HepG2 (cell line): ENCODE data around the gene SPNS1. TPM values are rescaled to one million over a fixed set of nuclear protein-coding genes. Genes with fewer than 3 reads are reported as not detected.

Experiments
- BCL6 ChIP-seq: IDR thresholded peaks from 2 replicates; pipeline ENCODE4 v1.6.1; 2016; ENCODE audit warnings: missing genetic modification reagents, missing compliant biosample characterization
- BRCA1 ChIP-seq: sonication (generic); formaldehyde crosslinking; IDR thresholded peaks from 2 replicates; pipeline ENCODE4 v1.4.0; 2020; ENCODE audit warnings: missing genetic modification reagents
- CEBPG ChIP-seq: IDR thresholded peaks from 2 replicates; pipeline ENCODE4 v1.6.1; 2016
- DNMT1 ChIP-seq: sonication (generic); formaldehyde crosslinking; IDR thresholded peaks from 2 replicates; pipeline ENCODE4 v1.5.1; 2020; ENCODE audit warnings: mild to moderate bottlenecking, missing genetic modification reagents
- DPF2 ChIP-seq: sonication (generic); formaldehyde crosslinking; IDR thresholded peaks from 2 replicates; pipeline ENCODE4 v1.4.0; 2020; ENCODE audit warnings: mild to moderate bottlenecking, low read depth, missing genetic modification reagents, borderline replicate concordance
- EED ChIP-seq: sonication (generic); formaldehyde crosslinking; IDR thresholded peaks from 2 replicates; pipeline ENCODE4 v1.5.0; 2020; ENCODE audit warnings: mild to moderate bottlenecking, missing genetic modification reagents
- GLI4 ChIP-seq: sonication (generic); formaldehyde crosslinking; IDR thresholded peaks from 2 replicates; pipeline ENCODE4 v1.5.1; 2020; ENCODE audit warnings: missing genetic modification reagents, mild to moderate bottlenecking, moderate library complexity, borderline replicate concordance
- MAFF ChIP-seq: IDR thresholded peaks from 2 replicates; pipeline ENCODE4 v1.6.1; 2011; ENCODE audit warnings: low read depth, low read length, improper control_type of control experiment
- MAFK ChIP-seq, 2 experiments: IDR thresholded peaks in 1 of 2; conservative IDR thresholded peaks in 1 of 2; 2 replicates each; pipeline ENCODE4 v1.6.1; 2011; ENCODE audit warnings: improper control_type of control experiment in 2 of 2, low read length in 2 of 2
- SIN3A ChIP-seq: IDR thresholded peaks from 2 replicates; pipeline ENCODE4 v1.6.1; 2011; ENCODE audit warnings: low read depth, mild to moderate bottlenecking, control low read depth, low read length, borderline replicate concordance
- ZBED4 ChIP-seq: sonication (generic); formaldehyde crosslinking; IDR thresholded peaks from 2 replicates; pipeline ENCODE4 v1.4.0; 2020; ENCODE audit warnings: missing genetic modification reagents, borderline replicate concordance
- ZBTB7B ChIP-seq: sonication (generic); formaldehyde crosslinking; IDR thresholded peaks from 2 replicates; pipeline ENCODE4 v1.4.0; 2020; ENCODE audit warnings: missing genetic modification reagents
- ZFP1 ChIP-seq: IDR thresholded peaks from 2 replicates; pipeline ENCODE4 v1.6.1; 2016
- ZNF552 ChIP-seq: sonication (generic); formaldehyde crosslinking; IDR thresholded peaks from 2 replicates; pipeline ENCODE4 v1.9.0; 2022; ENCODE audit warnings: missing genetic modification reagents, mild to moderate bottlenecking, borderline replicate concordance
- ZNF567 ChIP-seq: sonication (generic); formaldehyde crosslinking; IDR thresholded peaks from 2 replicates; pipeline ENCODE4 v1.8.1; 2023; ENCODE audit warnings: mild to moderate bottlenecking, missing genetic modification reagents, borderline replicate concordance
- polyA plus RNA-seq, 8 experiments: library from polyadenylated mRNA; depleted of rRNA in 3 of 8; stranded (reverse) in 7 of 8; unstranded in 1 of 8; fragments of >200 nt; fragmentation: Illumina TruSeq in 4 of 8; extraction: Trizol in 4 of 8; gene quantifications; 2 replicates each; pipeline versions ENCODE4 v1.2.1 to v1.2.3, GENCODE V29; 2011 to 2016; ENCODE audit warnings: low read depth in 4 of 8, missing spikeins in 1 of 8, mixed read lengths in 1 of 8; ENCODE audit not compliant: insufficient read depth in 1 of 8
- total RNA-seq, 5 experiments: library from RNA; depleted of rRNA; stranded (reverse); fragments of >200 nt; fragmentation: Illumina TruSeq; extraction: Trizol; gene quantifications; 2 replicates each; pipeline ENCODE4 v1.2.3, GENCODE V29; 2016; ENCODE audit warnings: low read depth in 1 of 5
- TF ChIP-seq, protein P1 (sequence below): sonication (generic); formaldehyde crosslinking; IDR thresholded peaks from 2 replicates; pipeline ENCODE4 v1.8.1; 2023; ENCODE audit warnings: missing genetic modification reagents, mild to moderate bottlenecking, borderline replicate concordance
- TF ChIP-seq, protein P2 (sequence below): IDR thresholded peaks from 2 replicates; pipeline ENCODE4 v1.6.1; 2016; ENCODE audit warnings: missing genetic modification reagents, missing compliant biosample characterization
- TF ChIP-seq, protein P3 (sequence below): IDR thresholded peaks from 2 replicates; pipeline ENCODE4 v1.6.1; 2016
- TF ChIP-seq, protein P4 (sequence below): sonication (generic); formaldehyde crosslinking; IDR thresholded peaks from 2 replicates; pipeline ENCODE4 v1.4.0; 2020; ENCODE audit warnings: missing genetic modification reagents

SPNS1 gene
- total and polyA plus RNA-seq, 2 of the 13 experiments (the other 11 are each of a cell fraction or from before 2014, with no cell fraction given) = 25.6 to 38.8 TPM

- no peak for TF ChIP-seq DPF2 (CRISPR knock-in tag)
- peak; percentile 6; the same call in 1 of the 2 replicates for TF ChIP-seq MAFF
- no peak; the same call in 1 of the 2 replicates for TF ChIP-seq ZBTB7B (CRISPR knock-in tag)
- TF ChIP-seq ZBED4 (CRISPR knock-in tag) = no peak; the same call in 1 of the 2 replicates
- TF ChIP-seq, protein P1, sequence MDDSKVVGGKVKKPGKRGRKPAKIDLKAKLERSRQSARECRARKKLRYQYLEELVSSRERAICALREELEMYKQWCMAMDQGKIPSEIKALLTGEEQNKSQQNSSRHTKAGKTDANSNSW (CRISPR knock-in tag) = no peak
- TF ChIP-seq CEBPG (CRISPR knock-in tag) = no peak
- no peak for TF ChIP-seq ZNF552 (CRISPR knock-in tag)
- TF ChIP-seq EED (CRISPR knock-in tag) = no peak
- no peak for TF ChIP-seq BRCA1 (CRISPR knock-in tag)
- TF ChIP-seq, protein P2, sequence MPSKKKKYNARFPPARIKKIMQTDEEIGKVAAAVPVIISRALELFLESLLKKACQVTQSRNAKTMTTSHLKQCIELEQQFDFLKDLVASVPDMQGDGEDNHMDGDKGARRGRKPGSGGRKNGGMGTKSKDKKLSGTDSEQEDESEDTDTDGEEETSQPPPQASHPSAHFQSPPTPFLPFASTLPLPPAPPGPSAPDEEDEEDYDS (CRISPR knock-in tag) = peak; percentile 69; the same call in 1 of the 2 replicates
- TF ChIP-seq ZNF567 = no peak; the same call in 1 of the 2 replicates
- TF ChIP-seq DNMT1 (CRISPR knock-in tag) = no peak
- no peak; a peak in 1 of 4 replicates for TF ChIP-seq MAFK (conservative IDR thresholded peaks at IDR 0.05 in 1 of 2, IDR thresholded peaks at IDR 0.05 in 1 of 2; ENCODE audit: low read length in 2 of 2)
- TF ChIP-seq, protein P3, sequence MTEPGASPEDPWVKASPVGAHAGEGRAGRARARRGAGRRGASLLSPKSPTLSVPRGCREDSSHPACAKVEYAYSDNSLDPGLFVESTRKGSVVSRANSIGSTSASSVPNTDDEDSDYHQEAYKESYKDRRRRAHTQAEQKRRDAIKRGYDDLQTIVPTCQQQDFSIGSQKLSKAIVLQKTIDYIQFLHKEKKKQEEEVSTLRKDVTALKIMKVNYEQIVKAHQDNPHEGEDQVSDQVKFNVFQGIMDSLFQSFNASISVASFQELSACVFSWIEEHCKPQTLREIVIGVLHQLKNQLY (CRISPR knock-in tag) = no peak
- TF ChIP-seq, protein P4, sequence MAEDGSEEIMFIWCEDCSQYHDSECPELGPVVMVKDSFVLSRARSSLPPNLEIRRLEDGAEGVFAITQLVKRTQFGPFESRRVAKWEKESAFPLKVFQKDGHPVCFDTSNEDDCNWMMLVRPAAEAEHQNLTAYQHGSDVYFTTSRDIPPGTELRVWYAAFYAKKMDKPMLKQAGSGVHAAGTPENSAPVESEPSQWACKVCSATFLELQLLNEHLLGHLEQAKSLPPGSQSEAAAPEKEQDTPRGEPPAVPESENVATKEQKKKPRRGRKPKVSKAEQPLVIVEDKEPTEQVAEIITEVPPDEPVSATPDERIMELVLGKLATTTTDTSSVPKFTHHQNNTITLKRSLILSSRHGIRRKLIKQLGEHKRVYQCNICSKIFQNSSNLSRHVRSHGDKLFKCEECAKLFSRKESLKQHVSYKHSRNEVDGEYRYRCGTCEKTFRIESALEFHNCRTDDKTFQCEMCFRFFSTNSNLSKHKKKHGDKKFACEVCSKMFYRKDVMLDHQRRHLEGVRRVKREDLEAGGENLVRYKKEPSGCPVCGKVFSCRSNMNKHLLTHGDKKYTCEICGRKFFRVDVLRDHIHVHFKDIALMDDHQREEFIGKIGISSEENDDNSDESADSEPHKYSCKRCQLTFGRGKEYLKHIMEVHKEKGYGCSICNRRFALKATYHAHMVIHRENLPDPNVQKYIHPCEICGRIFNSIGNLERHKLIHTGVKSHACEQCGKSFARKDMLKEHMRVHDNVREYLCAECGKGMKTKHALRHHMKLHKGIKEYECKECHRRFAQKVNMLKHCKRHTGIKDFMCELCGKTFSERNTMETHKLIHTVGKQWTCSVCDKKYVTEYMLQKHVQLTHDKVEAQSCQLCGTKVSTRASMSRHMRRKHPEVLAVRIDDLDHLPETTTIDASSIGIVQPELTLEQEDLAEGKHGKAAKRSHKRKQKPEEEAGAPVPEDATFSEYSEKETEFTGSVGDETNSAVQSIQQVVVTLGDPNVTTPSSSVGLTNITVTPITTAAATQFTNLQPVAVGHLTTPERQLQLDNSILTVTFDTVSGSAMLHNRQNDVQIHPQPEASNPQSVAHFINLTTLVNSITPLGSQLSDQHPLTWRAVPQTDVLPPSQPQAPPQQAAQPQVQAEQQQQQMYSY (CRISPR knock-in tag) = no peak
- no peak for TF ChIP-seq ZFP1
- TF ChIP-seq SIN3A = no peak
- no peak for TF ChIP-seq GLI4 (CRISPR knock-in tag)
- TF ChIP-seq BCL6 (CRISPR knock-in tag) = no peak
These were observed 23.7 kb upstream of the SPNS1 start, which contains the start of gene NFATC2IP (continued) for GRCh38 chr16:28950648-28951409.
